Natural killer cell (primary cell): Measurements from ENCODE around the gene TMPRSS11D. TPM values are rescaled to one million over a fixed set of nuclear protein-coding genes. Genes with fewer than 3 reads are reported as not detected.

ENCODE experiments used
- ATAC-seq, 3 donors: fragments of 150-1000 bp in 2 of 3; fragments of 200-7000 bp in 1 of 3; cut with Tn5 transposase; 1 replicate in 1 of 3; 2 replicates in 2 of 3; pipeline ENCODE4 v1.10.0; 2021; ENCODE audit warnings: mild to moderate bottlenecking in 2 of 3, moderate library complexity in 2 of 3
- DNase-seq, 2 donors: peaks; one replicate each; pipeline versions ENCODE4 v3.0.0 to v3.0.0-alpha.2; 2013 to 2021; ENCODE audit warnings: mixed read lengths in 1 of 2
- H3K27ac ChIP-seq: one replicate; pipeline ENCODE4 v1.5.1; 2013; ENCODE audit warnings: mild to moderate bottlenecking, low read length
- H3K27me3 ChIP-seq: one replicate; pipeline ENCODE4 v1.6.1; 2013; ENCODE audit warnings: low read length; ENCODE audit not compliant: control insufficient read depth, insufficient read depth
- H3K36me3 ChIP-seq: one replicate; pipeline ENCODE4 v1.6.1; 2013; ENCODE audit warnings: low read length; ENCODE audit not compliant: control insufficient read depth, insufficient read depth
- H3K4me1 ChIP-seq: one replicate; pipeline ENCODE4 v1.6.1; 2013; ENCODE audit warnings: low read length; ENCODE audit not compliant: control insufficient read depth, insufficient read depth
- H3K4me3 ChIP-seq: one replicate; pipeline ENCODE4 v1.5.1; 2013; ENCODE audit warnings: low read length
- H3K9me3 ChIP-seq: one replicate; pipeline ENCODE4 v1.6.1; 2013; ENCODE audit warnings: low read length; ENCODE audit not compliant: control insufficient read depth, insufficient read depth
- H3K27ac Mint-ChIP-seq, 2 donors: one replicate each; pipeline ENCODE4 v1.8.0; 2022; ENCODE audit warnings: mild to moderate bottlenecking in 2 of 2, mixed read lengths in 2 of 2, moderate library complexity in 1 of 2
- H3K27me3 Mint-ChIP-seq, 2 donors: one replicate each; pipeline ENCODE4 v1.8.0; 2022; ENCODE audit warnings: low read depth in 2 of 2, mixed read lengths in 2 of 2
- H3K36me3 Mint-ChIP-seq: one replicate; pipeline ENCODE4 v1.8.0; 2022; ENCODE audit warnings: mixed read lengths
- H3K4me1 Mint-ChIP-seq, 2 donors: one replicate each; pipeline ENCODE4 v1.8.0; 2022; ENCODE audit warnings: mixed read lengths in 2 of 2
- H3K4me3 Mint-ChIP-seq: one replicate; pipeline ENCODE4 v1.8.0; 2022; ENCODE audit warnings: mild to moderate bottlenecking, moderate library complexity, mixed read lengths
- H3K9me3 Mint-ChIP-seq, 2 donors: one replicate each; pipeline ENCODE4 v1.8.0; 2022; ENCODE audit warnings: mixed read lengths in 2 of 2
- WGBS: methylation state at CpG from one replicate; pipeline ENCODE4 v1.1.7; 2013; ENCODE audit warnings: missing lambda C conversion rate; ENCODE audit not compliant: insufficient coverage; 5-methylcytosine and 5-hydroxymethylcytosine counted together
- intact Hi-C: fragments of 100-400 bp; cut with micrococcal nuclease; formaldehyde crosslinking; loops from one replicate; pipeline ENCODE4 v1.14.2; 2022
- total RNA-seq, 4 donors: library from RNA; stranded (reverse); fragments of 120-200 nt in 1 of 4; gene quantifications; one replicate each; pipeline versions ENCODE4 v1.2.3 to v1.2.4, GENCODE V29; 2013 to 2022
- TF ChIP-seq, protein P1 (sequence below): fragments of 200-600 bp; IDR thresholded peaks from one replicate; pipeline ENCODE4 v1.8.0; 2022; ENCODE audit warnings: antibody characterized with exemption

TMPRSS11D gene
- total RNA-seq, 3 donors from 2014 or later (not counting 1 experiment from before 2014, with no cell fraction given), result not detected

DNA sequence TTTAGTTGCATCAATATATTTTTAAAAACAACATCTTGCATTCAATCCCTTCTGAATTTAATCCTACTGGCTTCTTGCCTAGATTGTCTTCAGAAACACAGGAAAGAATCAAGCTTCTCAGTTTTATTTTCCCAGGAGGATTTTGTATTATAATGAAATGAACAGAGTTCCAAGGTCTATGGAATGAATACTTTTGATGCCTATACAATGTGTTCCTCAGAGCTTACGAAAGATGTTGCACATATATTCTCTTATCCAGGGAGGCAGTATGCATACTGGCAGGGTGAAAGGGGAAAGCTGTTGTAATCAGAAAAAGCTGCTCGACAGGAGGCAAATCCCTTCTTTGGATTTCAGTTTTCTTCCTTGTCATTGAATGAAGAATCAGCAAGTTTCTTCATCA, 8.8 kb downstream of the TMPRSS11D start:
- Mint-ChIP-seq H3K4me1 (no peaks in the 10 kb centered on the region), H3K9me3 (no peaks in the 10 kb centered on the region), H3K4me3 (no peak overlapping the region), H3K27me3 (no peaks in the 10 kb centered on the region), H3K27ac (no peak overlapping the region), H3K36me3 (no peaks in the 10 kb centered on the region)
- no peak for DNase-seq
- no peak for ATAC-seq
- TF ChIP-seq, protein P1, sequence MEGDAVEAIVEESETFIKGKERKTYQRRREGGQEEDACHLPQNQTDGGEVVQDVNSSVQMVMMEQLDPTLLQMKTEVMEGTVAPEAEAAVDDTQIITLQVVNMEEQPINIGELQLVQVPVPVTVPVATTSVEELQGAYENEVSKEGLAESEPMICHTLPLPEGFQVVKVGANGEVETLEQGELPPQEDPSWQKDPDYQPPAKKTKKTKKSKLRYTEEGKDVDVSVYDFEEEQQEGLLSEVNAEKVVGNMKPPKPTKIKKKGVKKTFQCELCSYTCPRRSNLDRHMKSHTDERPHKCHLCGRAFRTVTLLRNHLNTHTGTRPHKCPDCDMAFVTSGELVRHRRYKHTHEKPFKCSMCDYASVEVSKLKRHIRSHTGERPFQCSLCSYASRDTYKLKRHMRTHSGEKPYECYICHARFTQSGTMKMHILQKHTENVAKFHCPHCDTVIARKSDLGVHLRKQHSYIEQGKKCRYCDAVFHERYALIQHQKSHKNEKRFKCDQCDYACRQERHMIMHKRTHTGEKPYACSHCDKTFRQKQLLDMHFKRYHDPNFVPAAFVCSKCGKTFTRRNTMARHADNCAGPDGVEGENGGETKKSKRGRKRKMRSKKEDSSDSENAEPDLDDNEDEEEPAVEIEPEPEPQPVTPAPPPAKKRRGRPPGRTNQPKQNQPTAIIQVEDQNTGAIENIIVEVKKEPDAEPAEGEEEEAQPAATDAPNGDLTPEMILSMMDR, result no peak
- intact Hi-C loops, result loop anchor here (10.0 kb wide), 1 partner anchor 500 kb away; no protein-coding TSS in a partner anchor
- H3K4me1 ChIP-seq, result no peaks in the 10 kb centered on the region
- no peak overlapping the region for H3K27ac ChIP-seq
- H3K27me3 ChIP-seq, result no peaks in the 10 kb centered on the region
- 82% methylated on average over 2 of the region's 2 CpGs for WGBS
- no peak overlapping the region for H3K4me3 ChIP-seq
- no peaks in the 10 kb centered on the region for H3K36me3 ChIP-seq
- H3K9me3 ChIP-seq, result no peaks in the 10 kb centered on the region

DNA sequence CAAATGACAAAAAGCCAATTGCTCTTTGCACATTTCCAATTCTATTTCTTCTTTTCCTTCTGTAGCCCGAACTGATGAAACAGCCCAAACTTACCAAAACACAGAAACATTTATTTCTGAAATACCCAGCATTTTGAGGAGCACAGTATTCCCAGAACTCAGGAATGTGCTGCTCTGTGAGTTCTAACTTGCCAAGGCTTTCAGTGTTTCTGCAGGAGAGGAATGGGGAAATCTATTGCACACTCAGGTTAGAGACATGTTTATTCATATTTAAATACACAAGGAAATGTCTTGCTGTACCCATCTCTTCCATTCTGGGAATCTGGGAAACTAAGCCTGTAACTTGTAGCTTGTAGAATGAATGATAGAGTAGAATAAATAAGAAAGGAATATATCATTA, 10.7 kb downstream of the TMPRSS11D start:
- intact Hi-C loops, result loop anchor here (10.0 kb wide), 1 partner anchor 502 kb away; no protein-coding TSS in a partner anchor
- TF ChIP-seq, protein P1, result no peak

DNA sequence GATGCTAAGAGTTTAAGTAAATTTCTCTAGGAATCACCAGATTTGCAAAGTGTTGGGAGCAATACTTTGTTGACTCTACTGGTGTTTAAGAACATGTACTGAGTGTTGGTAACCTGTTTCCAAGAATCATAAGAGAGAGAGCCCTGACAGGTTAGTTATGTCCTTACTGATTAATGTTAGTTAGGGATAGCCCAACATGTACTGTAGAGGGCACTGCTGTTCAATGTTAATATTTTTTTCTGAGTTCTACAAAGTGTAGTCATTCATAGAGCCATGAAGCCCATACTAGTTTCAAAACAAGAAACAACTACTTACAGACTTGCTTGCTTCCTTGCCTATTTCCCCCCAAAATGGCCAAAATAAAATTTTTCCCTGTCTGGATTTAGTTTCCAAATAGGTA, 11.9 kb downstream of the TMPRSS11D start:
- DNase-seq (peak in 1 of 2 donors; percentile 2), ATAC-seq (peak; percentile 76 to 93 (median 81))
- Mint-ChIP-seq H3K4me3 (no peak overlapping the region), H3K4me1 (no peaks in the 10 kb centered on the region), H3K9me3 (no peaks in the 10 kb centered on the region), H3K27ac (no peak overlapping the region), H3K36me3 (no peaks in the 10 kb centered on the region), H3K27me3 (no peaks in the 10 kb centered on the region)
- H3K27ac ChIP-seq, result no peak overlapping the region
- H3K4me3 ChIP-seq, result no peak overlapping the region
- H3K4me1 ChIP-seq, result no peaks in the 10 kb centered on the region
- TF ChIP-seq, protein P1, result peak; percentile 60
- H3K36me3 ChIP-seq, result no peaks in the 10 kb centered on the region
- intact Hi-C loops, result loop anchor here (1.0 to 10.0 kb wide), 3 partner anchors 38 to 503 kb away; no protein-coding TSS in a partner anchor
- no peaks in the 10 kb centered on the region for H3K9me3 ChIP-seq
- H3K27me3 ChIP-seq, result no peaks in the 10 kb centered on the region

More for the DNA sequence above, 10.7 kb downstream of the TMPRSS11D start:
- H3K27ac Mint-ChIP-seq, result no peak overlapping the region
- Histone ChIP-seq H3K4me3 (no peak overlapping the region), H3K4me1 (no peaks in the 10 kb centered on the region), H3K27me3 (no peaks in the 10 kb centered on the region), H3K27ac (no peak overlapping the region), H3K36me3 (no peaks in the 10 kb centered on the region), H3K9me3 (no peaks in the 10 kb centered on the region)
- no peaks in the 10 kb centered on the region for H3K9me3 Mint-ChIP-seq
- WGBS, result 86% methylated on average over 1 of the region's 1 CpG
- DNase-seq (no peak), ATAC-seq (no peak)
- H3K4me1 Mint-ChIP-seq, result no peaks in the 10 kb centered on the region
- H3K4me3 Mint-ChIP-seq, result no peak overlapping the region
- H3K36me3 Mint-ChIP-seq, result no peaks in the 10 kb centered on the region
- H3K27me3 Mint-ChIP-seq, result no peaks in the 10 kb centered on the region

DNA sequence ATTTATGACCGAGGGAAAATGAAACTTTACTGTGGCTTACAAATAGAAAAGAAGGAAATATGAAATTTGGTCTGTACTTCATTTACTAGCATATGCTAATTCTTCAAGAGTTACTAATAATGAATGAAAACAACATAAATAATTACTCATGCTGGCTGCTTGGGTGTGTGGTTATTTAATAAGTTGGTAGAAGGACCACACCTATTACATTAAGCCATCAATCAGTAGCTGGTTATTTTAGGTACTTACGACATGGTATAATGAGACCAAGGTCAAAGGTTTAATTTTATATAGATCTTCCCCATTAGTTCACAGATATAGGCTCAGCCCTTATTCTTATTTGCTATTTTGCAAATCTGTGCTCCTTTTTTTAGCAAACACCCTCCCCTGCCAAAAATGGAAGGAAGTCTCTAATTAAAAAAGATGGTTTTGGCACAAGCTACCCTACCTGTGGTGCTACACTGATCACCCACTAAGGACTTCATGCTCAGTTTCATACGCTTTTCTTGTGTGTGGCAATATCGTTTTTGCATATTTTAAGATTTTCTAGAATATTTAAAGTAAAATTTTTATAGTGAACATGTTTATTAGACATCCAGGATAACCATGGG, 14.1 kb downstream of the TMPRSS11D start:
- Mint-ChIP-seq H3K9me3 (peaks cover 0 to 2% of the 10 kb centered on the region in 2 donors), H3K4me1 (no peaks in the 10 kb centered on the region), H3K4me3 (no peak overlapping the region), H3K27ac (no peak overlapping the region), H3K36me3 (no peaks in the 10 kb centered on the region), H3K27me3 (peaks cover 0 to 3% of the 10 kb centered on the region in 2 donors)
- WGBS, result no CpG with 5 or more reads among the region's 4 CpGs
- Histone ChIP-seq H3K36me3 (no peaks in the 10 kb centered on the region), H3K9me3 (no peaks in the 10 kb centered on the region), H3K27ac (no peak overlapping the region), H3K27me3 (no peaks in the 10 kb centered on the region), H3K4me1 (no peaks in the 10 kb centered on the region), H3K4me3 (no peak overlapping the region)
- intact Hi-C loops, result loop anchor here (10.0 kb wide), 1 partner anchor 505 kb away; no protein-coding TSS in a partner anchor
- DNase-seq, result no peak
- TF ChIP-seq, protein P1, result no peak
- ATAC-seq, result no peak
